ENCODE measurements around the gene HNRNPUL1.

The HNRNPUL1 gene

DNA sequence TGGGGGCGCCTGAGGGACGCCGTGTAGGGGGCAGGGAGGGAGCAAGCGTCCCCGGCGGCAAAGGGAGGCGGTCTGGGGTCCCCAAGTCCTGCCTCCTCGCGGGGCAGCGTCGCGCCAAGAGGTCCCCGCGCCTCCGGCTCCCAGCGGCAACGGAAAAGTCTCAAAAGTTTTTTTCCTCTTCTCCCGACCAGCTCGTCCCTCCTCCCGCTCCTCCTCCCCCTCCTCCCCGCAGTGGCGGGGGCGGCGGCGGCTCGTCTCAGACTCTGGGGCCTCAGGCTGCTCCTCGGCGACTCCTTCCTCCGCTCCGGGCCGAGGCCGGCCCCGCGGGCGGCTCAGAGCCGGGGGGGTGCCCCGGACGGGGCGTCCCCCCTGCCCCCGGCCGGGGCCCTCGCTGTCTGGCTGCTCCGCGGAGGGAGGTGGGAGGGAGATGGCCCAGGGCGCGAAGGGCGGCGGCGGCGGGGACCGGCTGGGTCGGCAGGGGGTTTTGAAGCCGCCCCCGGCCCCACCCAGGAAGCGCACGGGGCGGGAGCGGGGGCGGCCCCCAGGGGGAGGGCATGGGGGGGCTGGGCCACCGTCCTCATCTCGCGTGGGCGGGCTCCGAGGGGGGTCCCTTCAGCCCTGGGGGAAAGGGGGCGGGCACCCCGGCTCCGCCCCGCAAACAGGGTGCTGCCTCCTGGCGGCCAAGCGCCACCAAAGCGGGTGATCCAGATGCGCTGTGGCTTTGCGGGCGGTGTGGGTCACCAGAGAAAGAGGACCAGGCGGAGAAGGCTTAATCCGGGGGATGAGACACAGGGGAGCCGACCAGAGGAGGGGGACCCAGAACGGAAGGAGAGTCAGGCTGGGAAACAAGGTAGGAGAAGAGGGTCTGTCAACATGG lies 89.5 kb downstream of the HNRNPUL1 start, which contains the start of gene TGFB1:
Gene TGFB1 (minus strand): TSS at position 457 of the 877 bp plus-strand sequence. CDS start 878 bp downstream, outside the sequence.
- Histone ChIP-seq H3K79me2 (no peaks in the 10 kb centered on the region), H3K27ac (peak within 1 kb of the TSS; percentile 53), H3K27me3 (ENCODE audit: control insufficient read depth, insufficient read depth, low read length) (no peaks in the 10 kb centered on the region), H3K9me3 (ENCODE audit: control insufficient read depth, low read length) (no peaks in the 10 kb centered on the region), H3K4me3 (ENCODE audit: low read depth, low read length) (peak within 1 kb of the TSS; percentile 77), H3K36me3 (ENCODE audit: control insufficient read depth, insufficient read depth, low read length) (no peaks in the 10 kb centered on the region), H2AFZ (peak within 1 kb of the TSS; percentile 65), H3K4me2 (ENCODE audit: low read length) (peak within 1 kb of the TSS; percentile 97), H3K9ac (no peak within 1 kb of the TSS), H3K4me1 (no peaks in the 10 kb centered on the region)
- TF ChIP-seq, protein P1, sequence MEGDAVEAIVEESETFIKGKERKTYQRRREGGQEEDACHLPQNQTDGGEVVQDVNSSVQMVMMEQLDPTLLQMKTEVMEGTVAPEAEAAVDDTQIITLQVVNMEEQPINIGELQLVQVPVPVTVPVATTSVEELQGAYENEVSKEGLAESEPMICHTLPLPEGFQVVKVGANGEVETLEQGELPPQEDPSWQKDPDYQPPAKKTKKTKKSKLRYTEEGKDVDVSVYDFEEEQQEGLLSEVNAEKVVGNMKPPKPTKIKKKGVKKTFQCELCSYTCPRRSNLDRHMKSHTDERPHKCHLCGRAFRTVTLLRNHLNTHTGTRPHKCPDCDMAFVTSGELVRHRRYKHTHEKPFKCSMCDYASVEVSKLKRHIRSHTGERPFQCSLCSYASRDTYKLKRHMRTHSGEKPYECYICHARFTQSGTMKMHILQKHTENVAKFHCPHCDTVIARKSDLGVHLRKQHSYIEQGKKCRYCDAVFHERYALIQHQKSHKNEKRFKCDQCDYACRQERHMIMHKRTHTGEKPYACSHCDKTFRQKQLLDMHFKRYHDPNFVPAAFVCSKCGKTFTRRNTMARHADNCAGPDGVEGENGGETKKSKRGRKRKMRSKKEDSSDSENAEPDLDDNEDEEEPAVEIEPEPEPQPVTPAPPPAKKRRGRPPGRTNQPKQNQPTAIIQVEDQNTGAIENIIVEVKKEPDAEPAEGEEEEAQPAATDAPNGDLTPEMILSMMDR (IDR thresholded peaks at IDR 0.05), result peak; percentile 92

DNA sequence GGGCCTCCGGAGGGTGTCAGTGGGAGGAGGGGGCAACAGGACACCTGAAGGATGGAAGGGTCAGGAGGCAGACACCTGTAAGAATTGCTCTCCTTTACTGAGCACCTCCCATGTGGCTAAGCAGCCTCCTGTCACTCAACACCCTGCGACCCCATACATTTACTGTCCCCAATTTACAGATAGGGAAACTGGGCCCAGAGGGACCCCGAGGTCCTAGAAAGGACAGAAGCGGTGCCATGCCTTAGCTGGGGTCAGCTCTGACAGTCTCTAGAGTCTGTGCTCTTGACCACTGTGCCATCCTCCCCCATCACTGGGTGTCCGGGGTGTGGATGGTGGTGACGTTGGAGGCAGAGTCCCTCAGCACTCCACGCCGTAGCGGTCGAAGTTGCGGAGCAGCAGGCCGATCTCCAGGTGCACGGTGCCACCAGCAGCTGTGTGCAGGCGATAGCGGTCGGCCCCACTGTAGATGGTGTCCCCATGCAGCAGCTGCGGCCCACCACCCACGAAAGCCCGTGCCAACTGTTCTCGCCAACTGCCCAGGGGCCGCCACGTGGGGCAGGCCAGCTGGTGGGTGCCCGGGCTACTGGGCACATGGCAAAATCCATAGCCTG lies 90.3 kb downstream of the HNRNPUL1 start:
- Histone ChIP-seq H3K36me3 (ENCODE audit: control insufficient read depth, insufficient read depth, low read length) (no peaks in the 10 kb centered on the region), H3K4me3 (ENCODE audit: low read depth, low read length) (no peak overlapping the region), H3K4me2 (ENCODE audit: low read length) (peak overlapping the region; percentile 97), H3K27ac (no peak overlapping the region), H3K4me1 (no peaks in the 10 kb centered on the region), H3K9me3 (ENCODE audit: control insufficient read depth, low read length) (no peaks in the 10 kb centered on the region), H2AFZ (peak overlapping the region; percentile 65), H3K79me2 (no peaks in the 10 kb centered on the region), H3K27me3 (ENCODE audit: control insufficient read depth, insufficient read depth, low read length) (no peaks in the 10 kb centered on the region), H3K9ac (no peak overlapping the region)
- TF ChIP-seq, protein P1 (IDR thresholded peaks at IDR 0.05), result no peak

DNA sequence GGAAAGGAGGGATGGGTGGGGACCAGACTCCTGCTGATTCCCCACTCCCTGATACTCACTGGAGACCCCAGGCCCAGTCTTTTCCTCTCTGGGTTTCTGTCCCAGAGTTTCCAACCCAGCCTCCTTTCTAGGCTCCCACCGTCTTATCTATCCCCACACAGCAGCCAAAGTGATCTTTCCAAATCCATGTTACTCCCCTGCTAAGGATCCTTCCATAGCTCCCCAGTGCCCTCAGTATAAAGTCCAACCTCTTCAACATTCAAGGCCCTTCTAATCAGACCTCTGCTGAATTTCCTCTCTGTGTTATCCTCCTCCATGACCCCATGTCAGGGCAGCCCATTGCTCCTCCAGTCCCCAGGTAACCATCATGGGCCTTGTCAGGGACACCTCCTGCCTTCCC lies 90.9 kb downstream of the HNRNPUL1 start:
- Histone ChIP-seq H3K27me3 (ENCODE audit: control insufficient read depth, insufficient read depth, low read length) (no peaks in the 10 kb centered on the region), H3K4me2 (ENCODE audit: low read length) (no peak overlapping the region), H3K79me2 (no peaks in the 10 kb centered on the region), H2AFZ (no peak overlapping the region), H3K36me3 (ENCODE audit: control insufficient read depth, insufficient read depth, low read length) (no peaks in the 10 kb centered on the region), H3K4me1 (no peaks in the 10 kb centered on the region), H3K9me3 (ENCODE audit: control insufficient read depth, low read length) (no peaks in the 10 kb centered on the region), H3K4me3 (ENCODE audit: low read depth, low read length) (no peak overlapping the region), H3K9ac (no peak overlapping the region), H3K27ac (peak overlapping the region; percentile 8)
- TF ChIP-seq, protein P1 (IDR thresholded peaks at IDR 0.05), result no peak

DNA sequence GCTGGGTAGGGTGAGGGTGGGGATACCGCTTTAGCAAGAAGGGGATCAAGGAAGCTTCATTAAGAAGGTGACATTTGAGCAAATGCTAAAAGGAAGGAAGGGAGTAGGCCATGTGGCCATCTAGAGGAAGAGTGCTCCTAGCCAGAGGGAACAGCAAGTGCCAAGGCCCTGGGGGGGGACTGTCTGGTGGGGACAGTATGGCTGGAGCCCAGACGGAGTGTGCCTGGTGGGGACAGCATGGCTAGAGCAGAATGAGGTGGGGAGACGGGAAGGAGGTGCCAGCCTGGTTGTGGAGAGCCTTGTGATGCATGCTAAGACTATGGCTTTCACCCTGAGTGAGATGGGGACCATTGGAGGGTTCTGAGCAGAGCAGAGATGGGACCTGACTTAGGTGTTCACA lies 91.6 kb downstream of the HNRNPUL1 start:
- H3K4me3 ChIP-seq (ENCODE audit: low read depth, low read length), result no peak overlapping the region
- no peaks in the 10 kb centered on the region for H3K36me3 ChIP-seq (ENCODE audit: control insufficient read depth, insufficient read depth, low read length)
- no peaks in the 10 kb centered on the region for H3K27me3 ChIP-seq (ENCODE audit: control insufficient read depth, insufficient read depth, low read length)
- H3K9ac ChIP-seq, result no peak overlapping the region
- no peak overlapping the region for H2AFZ ChIP-seq
- TF ChIP-seq, protein P1 (IDR thresholded peaks at IDR 0.05), result no peak
- no peak overlapping the region for H3K27ac ChIP-seq
- no peaks in the 10 kb centered on the region for H3K9me3 ChIP-seq (ENCODE audit: control insufficient read depth, low read length)
- H3K4me2 ChIP-seq (ENCODE audit: low read length), result no peak overlapping the region
- H3K4me1 ChIP-seq, result no peaks in the 10 kb centered on the region
- H3K79me2 ChIP-seq, result peaks cover 2% of the 10 kb centered on the region
